ENCODE measurements around the gene PNMA8A.
"Not testable (repeated sequence)": the region's sequence is repeated elsewhere in the genome, so short reads cannot be mapped to it uniquely, and the experiment has no call there.

GRCh38 chr19:46496886-46497285 is 25.5 kb upstream of the PNMA8A start:
- not testable (repeated sequence) for TF ChIP-seq CTCF (IDR thresholded peaks at IDR 0.05 in 2 of 3, conservative IDR thresholded peaks at IDR 0.05 in 1 of 3; ENCODE audit: borderline replicate concordance in 1 of 3, insufficient read depth in 1 of 3, low read depth in 2 of 3, low read length in 2 of 3); EZH2 (IDR thresholded peaks at IDR 0.05); POLR2A (IDR thresholded peaks at IDR 0.05; ENCODE audit: borderline replicate concordance, extremely low read depth, insufficient read depth, insufficient read length); MAX (IDR thresholded peaks at IDR 0.05); POLR2AphosphoS5 (IDR thresholded peaks at IDR 0.05; ENCODE audit: low read depth, low read length); CBX3 (IDR thresholded peaks at IDR 0.05; ENCODE audit: low read depth); SRF (IDR thresholded peaks at IDR 0.05; ENCODE audit: low read depth)
